Ovary (tissue), 9 donors: ENCODE results near the gene CRABP2. TPM values are rescaled to one million over a fixed set of nuclear protein-coding genes. Genes with fewer than 3 reads are reported as not detected.

ENCODE experiments used
- DNase-seq, 5 donors: peaks; one replicate each; pipeline ENCODE4 v3.0.0-alpha.2; 2019 to 2020
- H3K27ac ChIP-seq, 2 donors: fragments of 200-600 bp; one replicate each; pipeline versions ENCODE4 v1.5.1 to v1.8.0; 2019 to 2022
- H3K27me3 ChIP-seq: fragments of 200-600 bp; one replicate; pipeline ENCODE4 v1.8.0; 2022
- H3K36me3 ChIP-seq: fragments of 200-600 bp; sonication (generic); one replicate; pipeline ENCODE4 v1.5.1; 2019
- H3K4me1 ChIP-seq: one replicate; pipeline ENCODE4 v1.8.1; 2013; ENCODE audit warnings: mild to moderate bottlenecking, moderate library complexity; ENCODE audit not compliant: insufficient read depth
- H3K4me3 ChIP-seq: fragments of 200-600 bp; sonication (generic); one replicate; pipeline ENCODE4 v1.5.1; 2017
- H3K9me3 ChIP-seq, 2 donors: fragments of 200-600 bp in 1 of 2; sonication (generic) in 1 of 2; one replicate each; pipeline versions ENCODE4 v1.5.1 to v1.8.1; 2013 to 2019; ENCODE audit warnings: mild to moderate bottlenecking in 1 of 2, moderate library complexity in 1 of 2
- CTCF ChIP-seq, 3 donors: fragments of 450-650 bp in 2 of 3; fragments of 200-600 bp in 1 of 3; IDR thresholded peaks; one replicate each; pipeline versions ENCODE4 v1.5.1 to v1.8.0; 2016 to 2022; ENCODE audit warnings: antibody characterized with exemption in 3 of 3, mild to moderate bottlenecking in 1 of 3
- EP300 ChIP-seq: sonication (generic); formaldehyde crosslinking; IDR thresholded peaks from one replicate; pipeline ENCODE4 v1.6.1; 2017; ENCODE audit warnings: antibody characterized with exemption
- POLR2A ChIP-seq: fragments of 450-650 bp; IDR thresholded peaks from one replicate; pipeline ENCODE4 v1.6.1; 2017; ENCODE audit warnings: antibody characterized with exemption, mild to moderate bottlenecking, moderate library complexity
- WGBS, 3 donors: extraction: QIAGEN DNeasy Blood & Tissue Kit in 1 of 3; methylation state at CpG; one replicate each; pipeline versions ENCODE4 v1.1.5 to v1.1.7; 2013 to 2017; 5-methylcytosine and 5-hydroxymethylcytosine counted together
- intact Hi-C, 4 donors: fragments of 100-400 bp; cut with DNase I; formaldehyde crosslinking; loops; one replicate each; pipeline versions ENCODE4 v1.11.0 to v1.15.1; 2022 to 2023
- polyA plus RNA-seq, 2 donors: library from polyadenylated mRNA; stranded (reverse); fragments of 200-250 nt in 1 of 2; fragments of 350-450 nt in 1 of 2; fragmentation: Illumina TruSeq in 1 of 2; extraction: RNeasy Lipid Tissue Mini Kit (QIAGEN cat#74804) in 1 of 2; gene quantifications; one replicate each; pipeline ENCODE4 v1.2.3, GENCODE V29; 2013 to 2014
- total RNA-seq, 7 donors: library from RNA; depleted of rRNA in 2 of 7; stranded (reverse); fragments of >200 nt in 2 of 7; fragmentation: NEBNext Ultra II Directional in 3 of 7; extraction: Animal tissue kit (Norgen Biotek cat#: 25700) in 3 of 7; gene quantifications; one replicate each; pipeline versions ENCODE4 v1.1.0 to v1.2.4, GENCODE V29; 2016 to 2023
- donor health status: DM: no; HTN: no; CAD: no; lungs with moderate emphysema.
- donor health status: DM: no; HTN: no; CAD: no.
- donor health status: Bipolar disorder and iron deficiency.
- donor health status: DM: yes; HTN: yes; CAD: no.
- donor health status: DM: no; HTN: no; CAD: no.
- donor health status: DM: yes; HTN: yes; CAD: no.

Gene CRABP2
- total and polyA plus RNA-seq, 9 donors, result 1.4 to 31.5 (median 5.5) TPM

- no peaks in the 10 kb centered on the region for H3K36me3 ChIP-seq
- H3K4me3 ChIP-seq, result no peak overlapping the region
- TF ChIP-seq CTCF (IDR thresholded peaks at IDR 0.05), result no peak
- TF ChIP-seq POLR2A, result no peak
- no peak for TF ChIP-seq EP300
- no peak for DNase-seq
- H3K27ac ChIP-seq, result no peak overlapping the region
- no peaks in the 10 kb centered on the region for H3K27me3 ChIP-seq
- intact Hi-C loops, result no loop called here
- H3K4me1 ChIP-seq, result no peaks in the 10 kb centered on the region
- 57 to 59% (median 59%) methylated on average over 3 of the region's 3 CpGs for WGBS, 3 donors
- no peaks in the 10 kb centered on the region for H3K9me3 ChIP-seq
Measured at GRCh38 chr1:156714830-156715229, 9.4 kb upstream of the CRABP2 start.

GRCh38 chr1:156712626-156713025 is 7.2 kb upstream of the CRABP2 start:
- Histone ChIP-seq H3K27ac (no peak overlapping the region), H3K36me3 (no peaks in the 10 kb centered on the region), H3K9me3 (no peaks in the 10 kb centered on the region), H3K27me3 (no peaks in the 10 kb centered on the region), H3K4me1 (peaks cover 2% of the 10 kb centered on the region), H3K4me3 (no peak overlapping the region)
- TF ChIP-seq EP300, result no peak
- no peak for TF ChIP-seq CTCF (IDR thresholded peaks at IDR 0.05)
- TF ChIP-seq POLR2A, result no peak
- DNase-seq, result no peak
- intact Hi-C loops, result no loop called here
- WGBS, 3 donors, result 22 to 43% (median 33%) methylated on average over 3 of the region's 3 CpGs

- Histone ChIP-seq H3K4me3 (no peak overlapping the region), H3K9me3 (no peaks in the 10 kb centered on the region), H3K4me1 (peaks cover 7% of the 10 kb centered on the region), H3K27ac (no peak overlapping the region), H3K27me3 (no peaks in the 10 kb centered on the region), H3K36me3 (no peaks in the 10 kb centered on the region)
- WGBS, 3 donors, result 42 to 64% (median 52%) methylated on average over 9 of the region's 9 CpGs
- intact Hi-C loops, result no loop called here
- no peak for TF ChIP-seq EP300
- no peak for TF ChIP-seq CTCF (IDR thresholded peaks at IDR 0.05)
- no peak for TF ChIP-seq POLR2A
- no peak for DNase-seq
Measured at GRCh38 chr1:156711011-156711817, 5.8 kb upstream of the CRABP2 start.

GRCh38 chr1:156709757-156710489 is 4.5 kb upstream of the CRABP2 start:
- H3K4me1 ChIP-seq, result peaks cover 14% of the 10 kb centered on the region
- intact Hi-C loops, result loop anchor here in 1 of 4 donors (10.0 kb wide), 1 partner anchor 175 kb away; no protein-coding TSS in a partner anchor
- no peaks in the 10 kb centered on the region for H3K9me3 ChIP-seq
- no peaks in the 10 kb centered on the region for H3K27me3 ChIP-seq
- 36 to 47% (median 41%) methylated on average over 11 of the region's 11 CpGs for WGBS, 3 donors
- H3K27ac ChIP-seq, result no peak overlapping the region
- DNase-seq, result no peak
- no peaks in the 10 kb centered on the region for H3K36me3 ChIP-seq
- TF ChIP-seq EP300 (no peak), CTCF (IDR thresholded peaks at IDR 0.05) (no peak), POLR2A (no peak)
- H3K4me3 ChIP-seq, result no peak overlapping the region
